HG03442 (cell line): ENCODE results near the gene ADNP.
"Not testable (repeated sequence)": the region's sequence is repeated elsewhere in the genome, so short reads cannot be mapped to it uniquely, and the experiment has no call there.

Experiments
- ATAC-seq: cut with Tn5 transposase; IDR thresholded peaks from one replicate; pipeline ENCODE4 v1.9.1; 2021; ENCODE audit warnings: mild to moderate bottlenecking, moderate library complexity; ENCODE audit not compliant: unreplicated experiment

The ADNP gene

GRCh38 chr20:50931306-50932015 lies at the start of gene ADNP:
ADNP (minus strand) TSS chr20:50931437; CDS start chr20:50903996, 27,441 bp downstream.
- ATAC-seq, result peak; percentile 57

GRCh38 chr20:50980071-50980681 lies 48.9 kb upstream of the ADNP start:
- ATAC-seq, result no peak

- not testable (repeated sequence) for ATAC-seq
Observed at GRCh38 chr20:50978533-50978932, 47.3 kb upstream of the ADNP start.

GRCh38 chr20:50977066-50978021 lies 46.1 kb upstream of the ADNP start:
- ATAC-seq, result no peak

- ATAC-seq, result no peak
Observed at GRCh38 chr20:50975701-50976330, 44.6 kb upstream of the ADNP start.

- ATAC-seq, result no peak
Observed at GRCh38 chr20:50969912-50970311, 38.7 kb upstream of the ADNP start.

GRCh38 chr20:50969435-50969834 lies 38.2 kb upstream of the ADNP start:
- no peak for ATAC-seq

- ATAC-seq, result no peak
Observed at GRCh38 chr20:50968289-50968688, 37.1 kb upstream of the ADNP start.

GRCh38 chr20:50967586-50967985 lies 36.3 kb upstream of the ADNP start:
- ATAC-seq, result no peak

GRCh38 chr20:50959543-50960126 lies 28.4 kb upstream of the ADNP start:
- ATAC-seq, result no peak

GRCh38 chr20:50958615-50959542 lies 27.6 kb upstream of the ADNP start, which contains the start of gene MOCS3:
MOCS3 (plus strand) TSS chr20:50958818; CDS start chr20:50958843, 25 bp downstream.
- peak; percentile 73 for ATAC-seq

- ATAC-seq, result peak; percentile 70
Observed at GRCh38 chr20:50957798-50958614, 26.8 kb upstream of the ADNP start, which contains the start of gene DPM1. DPM1 (minus strand) TSS chr20:50958532; CDS start chr20:50958523, 9 bp downstream.

GRCh38 chr20:50957276-50957675 lies 26.0 kb upstream of the ADNP start:
- no peak for ATAC-seq

GRCh38 chr20:50953821-50954220 lies 22.6 kb upstream of the ADNP start:
- no peak for ATAC-seq

GRCh38 chr20:50953196-50953595 lies 22.0 kb upstream of the ADNP start:
- ATAC-seq, result no peak

- ATAC-seq, result no peak
Observed at GRCh38 chr20:50948132-50948785, 17.0 kb upstream of the ADNP start.

GRCh38 chr20:50943069-50943468 lies 11.8 kb upstream of the ADNP start:
- no peak for ATAC-seq

GRCh38 chr20:50933589-50933988 lies 2.4 kb upstream of the ADNP start:
- ATAC-seq, result no peak
